ENCODE measurements around the gene RCCD1.
"Not testable (repeated sequence)": the region's sequence is repeated elsewhere in the genome, so short reads cannot be mapped to it uniquely, and the experiment has no call there.

- TF ChIP-seq CTCF, POLR2A, POLR2AphosphoS5 (IDR thresholded peaks at IDR 0.05): not testable (repeated sequence)
These were observed 31.9 kb upstream of the RCCD1 start for GRCh38 chr15:90922712-90923322.

Data from prostate gland (tissue), 2 donors.